ENCODE results near the gene PDCD2L.

The PDCD2L gene

GRCh38 chr19:34403784-34404108 lies 453 bp upstream of the PDCD2L start:
- Histone ChIP-seq H3K36me3 (peaks cover 31% of the 10 kb centered on the region), H3K4me3 (ENCODE audit: low read depth, low read length) (peak overlapping the region; percentile 93), H3K9me3 (no peaks in the 10 kb centered on the region), H3K4me1 (no peaks in the 10 kb centered on the region), H3K27me3 (no peaks in the 10 kb centered on the region)
- TF ChIP-seq CTCF (IDR thresholded peaks at IDR 0.05; ENCODE audit: low read depth, low read length) = no peak
- no peak for DNase-seq

- Histone ChIP-seq H3K4me3 (ENCODE audit: low read depth, low read length) (no peak overlapping the region), H3K27me3 (no peaks in the 10 kb centered on the region), H3K4me1 (no peaks in the 10 kb centered on the region), H3K36me3 (peaks cover 26% of the 10 kb centered on the region), H3K9me3 (no peaks in the 10 kb centered on the region)
- no peak for DNase-seq
- TF ChIP-seq CTCF (IDR thresholded peaks at IDR 0.05; ENCODE audit: low read depth, low read length) = no peak
These were observed 1.9 kb downstream of the PDCD2L start for GRCh38 chr19:34405892-34406660.

- Histone ChIP-seq H3K27me3 (no peaks in the 10 kb centered on the region), H3K4me3 (ENCODE audit: low read depth, low read length) (no peak overlapping the region), H3K36me3 (peaks cover 26% of the 10 kb centered on the region), H3K9me3 (no peaks in the 10 kb centered on the region), H3K4me1 (no peaks in the 10 kb centered on the region)
- no peak for DNase-seq
- no peak for TF ChIP-seq CTCF (IDR thresholded peaks at IDR 0.05; ENCODE audit: low read depth, low read length)
These were observed 4.2 kb downstream of the PDCD2L start for GRCh38 chr19:34408411-34408810.

- no peaks in the 10 kb centered on the region for H3K9me3 ChIP-seq
- H3K27me3 ChIP-seq = no peaks in the 10 kb centered on the region
- no peaks in the 10 kb centered on the region for H3K4me1 ChIP-seq
- no peak overlapping the region for H3K4me3 ChIP-seq (ENCODE audit: low read depth, low read length)
- no peak for DNase-seq
- TF ChIP-seq CTCF (IDR thresholded peaks at IDR 0.05; ENCODE audit: low read depth, low read length) = no peak
- peaks cover 33% of the 10 kb centered on the region for H3K36me3 ChIP-seq
These were observed 5.3 kb downstream of the PDCD2L start for GRCh38 chr19:34409189-34410164.

- H3K27me3 ChIP-seq = no peaks in the 10 kb centered on the region
- no peaks in the 10 kb centered on the region for H3K4me1 ChIP-seq
- no peak for DNase-seq
- H3K36me3 ChIP-seq = peaks cover 49% of the 10 kb centered on the region
- H3K9me3 ChIP-seq = no peaks in the 10 kb centered on the region
- TF ChIP-seq CTCF (IDR thresholded peaks at IDR 0.05; ENCODE audit: low read depth, low read length) = no peak
- H3K4me3 ChIP-seq (ENCODE audit: low read depth, low read length) = no peak overlapping the region
These were observed 7.0 kb downstream of the PDCD2L start for GRCh38 chr19:34411216-34411615.
